Measurements from ENCODE around the gene ZNHIT3.
A peak's percentile ranks its signal among the peaks of the same experiment; 100 is the strongest.

The ZNHIT3 gene

DNA sequence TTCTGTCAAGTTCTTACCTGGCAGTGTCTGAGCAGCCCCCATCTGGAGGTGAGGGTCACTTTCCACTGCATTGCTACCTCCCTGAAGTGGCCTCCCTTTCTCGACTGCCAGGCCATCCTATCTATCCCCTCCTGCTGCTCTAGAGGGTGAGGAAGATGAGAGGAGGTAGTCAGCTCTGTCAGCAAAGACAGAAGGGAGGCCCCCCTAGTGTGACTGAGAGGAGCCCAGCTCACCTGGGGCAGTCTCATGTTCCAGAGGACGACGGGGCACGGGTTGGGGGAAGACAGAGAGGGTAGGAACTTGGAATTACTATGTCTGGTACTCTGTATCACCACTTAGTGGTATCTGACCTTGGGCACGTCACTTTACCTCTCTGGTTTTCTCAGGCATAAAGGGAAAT, 26.2 kb downstream of the ZNHIT3 start:
- no peak for DNase-seq (ENCODE audit: low spot score)

GRCh38 chr17:36514856-36515255, 28.4 kb downstream of the ZNHIT3 start:
- no peak for DNase-seq (ENCODE audit: low spot score)

- DNase-seq (ENCODE audit: low spot score) = no peak
Measured at GRCh38 chr17:36515837-36516236, 29.4 kb downstream of the ZNHIT3 start.

DNA sequence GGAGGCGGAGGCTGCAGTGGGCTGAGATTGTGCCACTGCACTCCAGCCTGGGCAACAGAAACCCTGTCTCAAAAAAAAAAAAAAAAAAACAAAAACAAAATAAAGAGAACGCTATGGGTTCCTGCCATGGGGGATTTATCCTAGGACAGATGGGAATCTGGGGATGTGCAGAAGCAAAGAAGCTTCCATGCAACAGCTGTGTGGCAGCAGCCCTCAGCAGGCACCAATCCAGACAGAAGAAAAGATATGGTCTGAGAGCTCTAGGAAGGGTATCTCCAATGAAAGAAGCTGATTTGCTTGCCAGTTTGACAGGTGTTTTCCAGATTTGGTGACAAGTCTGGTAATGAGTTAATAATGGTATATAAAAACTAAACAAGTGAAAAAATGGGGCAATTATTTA, 36.6 kb downstream of the ZNHIT3 start:
- DNase-seq (ENCODE audit: low spot score) = no peak

DNA sequence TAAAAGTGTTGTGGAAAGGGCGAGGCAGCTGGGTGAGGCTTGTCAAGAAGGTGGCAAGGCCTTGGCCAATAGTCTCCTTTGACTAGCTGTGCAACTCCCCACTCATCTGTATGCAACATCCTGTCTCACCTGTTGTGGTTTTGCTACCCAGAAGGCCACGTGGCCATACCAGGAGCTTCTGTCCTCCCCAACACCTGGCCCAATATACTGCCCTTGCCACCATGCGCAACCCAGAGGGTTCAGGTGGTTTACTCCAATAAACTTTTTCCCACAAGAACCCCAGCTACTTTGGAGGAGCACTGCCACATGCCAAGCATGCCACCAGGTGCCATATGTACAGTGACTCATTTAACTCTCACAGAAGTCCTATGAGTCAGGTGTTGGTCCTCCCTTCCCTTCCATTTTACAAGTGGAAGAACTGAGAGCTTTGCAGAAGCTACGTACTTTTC, 38.0 kb downstream of the ZNHIT3 start:
- peak; percentile 50 for DNase-seq (ENCODE audit: low spot score)

DNA sequence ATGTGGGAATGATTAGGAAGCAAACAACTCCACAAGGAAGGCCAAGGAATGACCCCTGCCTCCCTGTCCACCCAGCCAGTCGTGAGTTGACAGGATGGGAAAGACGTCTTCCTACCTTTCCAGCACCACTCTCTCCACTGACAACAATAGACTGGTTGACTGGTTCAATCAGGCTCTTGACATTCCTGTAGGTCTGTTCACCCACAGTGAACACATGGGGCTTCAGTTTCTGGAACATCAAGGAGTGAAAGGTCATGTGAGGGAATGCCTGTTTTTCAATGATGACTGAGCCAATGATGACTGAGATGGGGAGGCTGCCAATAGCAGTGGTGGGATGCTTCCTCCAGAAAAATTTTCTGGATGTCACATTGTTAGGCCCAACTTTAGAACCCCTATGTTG, 38.6 kb downstream of the ZNHIT3 start:
- no peak for DNase-seq (ENCODE audit: low spot score)

DNA sequence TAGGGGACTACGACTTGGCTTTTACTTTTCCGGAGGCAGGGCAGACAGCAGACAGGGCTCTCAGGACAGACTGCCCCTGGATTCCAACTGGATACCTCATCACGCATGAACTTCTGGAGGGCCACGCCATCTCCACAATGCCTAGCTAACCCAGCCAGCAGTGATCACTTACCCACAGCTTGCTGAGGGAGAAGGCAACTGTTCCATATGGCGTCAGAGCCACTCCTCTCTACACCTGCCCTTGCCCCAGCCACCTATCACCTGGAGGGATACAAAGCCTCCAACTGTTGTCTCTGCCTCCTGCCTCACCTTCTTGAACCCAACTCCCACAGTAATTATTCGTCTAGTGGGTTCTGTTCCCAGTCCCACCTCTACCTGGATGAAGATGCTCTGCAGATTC, 39.4 kb downstream of the ZNHIT3 start:
- no peak for DNase-seq (ENCODE audit: low spot score)

DNA sequence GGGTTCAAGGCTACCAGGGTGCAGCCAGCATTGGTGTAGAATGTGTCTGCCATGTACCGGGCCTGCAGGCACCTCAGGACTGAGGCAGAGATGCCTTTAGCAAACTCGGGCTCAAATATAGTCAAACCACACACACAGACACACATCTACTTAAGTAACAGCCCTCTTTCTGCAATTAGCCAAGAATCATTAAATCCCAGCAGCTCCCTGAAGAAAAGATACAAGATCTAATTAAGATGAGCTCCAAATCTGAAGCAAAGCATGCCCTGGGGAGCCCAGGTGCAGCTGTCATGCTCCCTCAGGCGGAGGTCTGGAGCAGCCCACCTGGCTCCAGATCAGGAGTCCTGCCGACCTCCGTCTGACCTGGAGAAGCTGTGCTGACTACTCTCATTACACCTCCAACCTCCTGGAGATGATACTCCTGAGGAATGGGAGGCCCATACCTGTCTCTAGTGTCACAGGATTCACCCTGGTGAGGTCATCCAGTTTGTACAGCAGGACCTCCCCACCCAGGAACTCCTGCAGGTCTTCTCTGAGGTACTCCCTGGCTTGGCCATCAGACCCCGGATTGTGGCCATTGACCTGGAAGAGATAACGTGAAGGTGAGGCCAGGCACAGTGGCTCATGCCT, 41.3 kb downstream of the ZNHIT3 start:
- no peak for DNase-seq (ENCODE audit: low spot score)

DNA sequence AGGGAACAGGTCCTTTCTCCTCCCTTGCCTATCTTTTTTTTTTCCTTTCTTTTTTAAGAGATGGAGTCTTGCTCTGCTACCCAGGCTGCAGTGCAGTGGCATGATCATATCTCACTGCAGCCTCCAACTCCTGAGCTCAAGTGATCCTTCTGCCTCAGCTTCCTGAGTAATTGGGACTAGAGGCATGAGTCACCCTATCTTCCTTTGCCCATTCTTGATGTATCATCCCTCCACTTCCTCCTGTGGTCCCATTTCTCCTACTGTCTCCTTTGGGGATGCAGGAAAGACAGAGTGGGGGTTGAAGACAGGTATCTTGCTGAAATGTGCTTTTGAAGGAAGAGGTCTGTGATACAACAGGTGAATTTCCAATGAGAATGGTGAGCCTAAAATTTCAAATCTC, 42.6 kb downstream of the ZNHIT3 start:
- no peak for DNase-seq (ENCODE audit: low spot score)

DNA sequence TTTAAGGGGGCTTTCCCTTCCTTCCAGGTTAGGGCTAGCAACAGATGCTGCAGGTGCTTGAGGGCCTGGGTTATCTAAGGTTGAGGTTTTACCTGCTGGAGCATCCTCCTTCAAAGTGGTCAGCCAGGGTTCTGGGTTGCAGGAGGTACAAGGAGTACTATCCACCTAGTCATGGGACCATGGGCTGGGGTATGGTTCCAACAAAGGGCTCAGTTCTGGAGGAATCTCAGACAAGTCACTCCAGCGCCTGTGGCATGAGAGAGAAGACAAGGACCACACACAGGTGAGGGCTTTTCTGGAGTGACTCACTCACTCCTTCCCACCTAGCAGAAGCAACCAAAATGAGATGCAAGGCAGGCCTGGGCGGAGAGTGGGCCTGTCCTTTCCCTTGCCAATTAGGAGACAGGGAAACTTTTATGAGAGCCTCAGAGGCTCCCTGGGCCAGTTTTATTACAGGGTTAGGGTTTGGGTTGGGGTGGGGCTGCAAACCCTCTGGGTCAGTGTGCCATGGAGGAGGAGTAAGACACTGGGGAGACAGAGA, 46.0 kb downstream of the ZNHIT3 start:
- DNase-seq (ENCODE audit: low spot score) = no peak

DNA sequence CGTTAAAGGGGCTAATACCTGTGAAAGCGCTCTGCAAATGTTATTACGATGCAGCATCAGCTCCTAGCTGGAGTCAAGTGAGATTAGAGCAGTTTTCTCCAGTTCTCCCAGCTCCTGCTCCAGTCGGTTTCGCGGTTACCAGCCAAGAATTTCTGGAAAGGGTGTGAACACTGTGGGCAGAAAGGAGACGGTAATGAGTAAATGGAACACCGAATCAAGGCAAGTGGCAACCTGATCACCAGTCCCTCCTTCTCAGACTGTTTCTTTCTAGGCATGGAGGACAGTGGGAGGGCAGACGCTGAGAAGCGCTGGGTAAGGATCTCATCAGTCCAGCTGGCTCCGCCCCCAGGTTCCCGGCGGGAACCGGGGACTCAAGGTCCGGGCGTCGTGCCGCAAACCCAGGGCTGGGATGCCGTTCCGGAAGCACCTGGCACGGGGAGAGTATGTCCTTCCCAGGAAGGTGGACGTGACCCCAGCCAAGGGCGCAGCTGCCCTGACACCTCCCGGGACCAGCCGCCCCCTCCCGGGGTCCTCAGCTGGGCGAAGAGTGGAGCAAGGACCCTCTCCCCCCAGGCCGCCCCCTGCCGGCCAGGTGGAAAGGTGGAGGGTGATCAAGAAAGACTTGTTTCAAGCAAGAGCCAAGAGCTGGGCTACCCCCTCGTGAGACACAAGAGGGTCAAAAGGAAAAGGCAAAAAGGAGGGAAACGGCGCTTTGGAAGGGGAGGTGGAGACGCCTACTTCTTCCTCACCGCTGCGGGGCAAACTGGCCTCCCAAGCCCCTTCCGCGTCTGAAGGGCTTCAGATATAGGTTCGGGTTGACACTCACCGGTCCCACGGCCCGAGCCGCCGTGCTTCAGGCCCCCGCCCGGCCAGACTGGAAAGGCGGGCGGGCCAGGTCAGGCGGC, 47.7 kb downstream of the ZNHIT3 start:
- peak; percentile 69 for DNase-seq (ENCODE audit: low spot score)

DNA sequence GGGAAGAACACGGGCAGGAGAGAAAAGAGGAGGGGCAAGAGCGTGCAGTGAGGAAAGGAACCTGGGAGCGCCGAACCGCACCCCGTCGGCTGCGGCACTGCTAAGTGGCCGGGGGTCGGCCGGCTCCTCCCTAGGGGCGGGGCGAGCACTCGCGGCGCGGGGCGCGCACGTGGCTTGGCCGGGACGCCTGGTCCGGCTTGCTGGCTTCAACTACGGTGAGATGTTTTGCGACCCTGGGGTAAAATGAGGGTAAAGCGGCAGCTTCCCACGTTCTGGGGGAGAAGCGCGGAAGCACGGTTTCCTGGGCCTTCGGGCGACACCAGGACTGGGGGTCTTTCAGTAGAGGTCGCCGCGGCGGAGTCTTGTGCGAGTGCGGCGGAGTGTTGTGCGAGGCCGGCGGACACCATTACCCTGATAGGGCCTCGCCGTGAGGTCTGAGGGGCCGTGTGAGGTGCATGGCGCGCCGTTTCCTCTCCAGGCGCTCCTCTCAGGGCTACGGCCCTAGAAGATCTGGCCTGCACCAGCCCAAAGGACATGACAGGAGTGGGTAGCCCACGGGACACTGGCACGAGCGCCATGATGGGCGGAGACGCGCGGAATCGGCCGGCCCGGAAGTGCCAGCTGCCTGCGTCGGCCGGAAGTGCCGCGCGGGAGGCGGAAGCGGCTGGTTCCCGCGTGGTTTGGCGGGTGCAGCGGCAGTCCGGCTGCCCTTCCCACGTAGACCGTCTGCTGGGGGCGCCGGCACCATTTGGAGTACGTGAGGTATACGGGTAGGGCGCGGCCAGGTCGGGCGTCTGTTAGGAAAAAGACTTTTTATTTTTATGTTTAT, 48.6 kb downstream of the ZNHIT3 start, which contains the start of the genes MYO19 and PIGW:
MYO19 (minus strand) TSS at position 29 of the 829 bp plus-strand sequence. CDS start 2,330 bp downstream, outside the sequence.
PIGW (plus strand) TSS at position 148 of the 829 bp plus-strand sequence. CDS start 2,115 bp downstream, outside the sequence.
- peak; percentile 91 for DNase-seq (ENCODE audit: low spot score)

DNA sequence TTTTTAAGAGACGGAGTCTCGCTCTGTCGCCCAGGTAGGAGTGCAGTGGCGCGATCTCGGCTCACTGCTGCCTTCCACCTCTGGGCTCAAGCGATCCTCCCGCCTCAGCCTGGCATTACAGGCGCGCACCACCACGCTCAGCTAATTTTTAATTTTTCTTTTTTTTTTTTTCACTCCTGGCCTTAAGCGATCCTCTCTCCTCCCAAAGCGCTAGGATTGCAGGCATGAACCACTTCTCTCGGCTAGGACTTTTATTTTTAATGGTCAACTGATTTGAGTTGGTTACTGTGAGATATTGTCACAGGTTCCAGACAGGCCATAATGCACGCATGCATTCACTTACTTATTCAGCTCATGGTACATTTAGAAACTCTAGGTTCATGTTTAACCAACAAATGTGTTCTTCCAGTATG, 49.2 kb downstream of the ZNHIT3 start:
- no peak for DNase-seq (ENCODE audit: low spot score)

- DNase-seq (ENCODE audit: low spot score) = no peak
Measured at GRCh38 chr17:36540696-36541095, 54.2 kb downstream of the ZNHIT3 start.

- DNase-seq (ENCODE audit: low spot score) = no peak
Measured at GRCh38 chr17:36542755-36543154, 56.3 kb downstream of the ZNHIT3 start.

DNA sequence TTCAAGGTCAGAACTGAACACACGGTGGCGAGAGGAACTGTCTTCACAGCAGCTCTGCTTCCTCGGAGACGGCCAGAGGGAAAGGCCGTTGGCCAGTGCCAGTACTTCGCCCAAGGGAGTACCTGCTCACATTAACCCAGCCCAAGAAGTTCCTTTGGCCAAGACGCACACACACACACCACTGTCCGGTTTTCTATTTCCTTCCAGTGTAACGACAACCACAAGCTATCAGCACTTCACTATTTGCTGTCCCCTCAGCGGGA, 57.5 kb downstream of the ZNHIT3 start:
- DNase-seq (ENCODE audit: low spot score) = no peak

GRCh38 chr17:36544307-36545076, 58.0 kb downstream of the ZNHIT3 start, which contains the start of gene GGNBP2:
TSS of gene GGNBP2 (plus strand) at chr17:36544919. CDS start at chr17:36545725, 806 bp downstream.
- peak; percentile 89 for DNase-seq (ENCODE audit: low spot score)

- DNase-seq (ENCODE audit: low spot score) = no peak
Measured at GRCh38 chr17:36545077-36545464, 58.6 kb downstream of the ZNHIT3 start.

All from SW480 (cell line).